GM18858 (cell line): ENCODE data around the gene EFNA4.

Experiments
- ATAC-seq: cut with Tn5 transposase; IDR thresholded peaks from one replicate; pipeline ENCODE4 v1.9.1; 2021; ENCODE audit not compliant: unreplicated experiment

Gene EFNA4, protein sequence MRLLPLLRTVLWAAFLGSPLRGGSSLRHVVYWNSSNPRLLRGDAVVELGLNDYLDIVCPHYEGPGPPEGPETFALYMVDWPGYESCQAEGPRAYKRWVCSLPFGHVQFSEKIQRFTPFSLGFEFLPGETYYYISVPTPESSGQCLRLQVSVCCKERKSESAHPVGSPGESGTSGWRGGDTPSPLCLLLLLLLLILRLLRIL

DNA sequence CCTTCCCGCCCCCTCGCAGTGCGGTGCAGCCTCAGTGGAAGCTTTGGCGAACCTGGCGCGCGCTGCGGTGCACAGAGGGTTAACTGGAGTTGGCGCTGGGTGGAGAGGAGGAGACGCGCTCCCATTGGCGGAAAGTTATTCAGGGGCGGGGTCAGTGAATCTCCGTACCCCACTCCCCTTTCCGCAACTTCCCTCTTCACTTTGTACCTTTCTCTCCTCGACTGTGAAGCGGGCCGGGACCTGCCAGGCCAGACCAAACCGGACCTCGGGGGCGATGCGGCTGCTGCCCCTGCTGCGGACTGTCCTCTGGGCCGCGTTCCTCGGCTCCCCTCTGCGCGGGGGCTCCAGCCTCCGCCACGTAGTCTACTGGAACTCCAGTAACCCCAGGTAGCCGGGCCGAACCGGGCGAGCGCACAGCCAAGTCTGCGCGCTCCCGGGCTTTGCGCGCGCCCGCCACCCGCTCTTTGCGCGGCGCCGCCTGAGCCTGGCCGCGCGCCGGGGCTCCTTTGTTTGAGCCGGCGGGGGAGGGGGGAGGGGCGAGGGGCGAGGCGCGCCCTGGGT is at the start of gene EFNA4:
Gene EFNA4 (plus strand): TSS at position 191 of the 561 bp plus-strand sequence. CDS start 84 bp downstream, at position 275.
- ATAC-seq: peak; percentile 44

DNA sequence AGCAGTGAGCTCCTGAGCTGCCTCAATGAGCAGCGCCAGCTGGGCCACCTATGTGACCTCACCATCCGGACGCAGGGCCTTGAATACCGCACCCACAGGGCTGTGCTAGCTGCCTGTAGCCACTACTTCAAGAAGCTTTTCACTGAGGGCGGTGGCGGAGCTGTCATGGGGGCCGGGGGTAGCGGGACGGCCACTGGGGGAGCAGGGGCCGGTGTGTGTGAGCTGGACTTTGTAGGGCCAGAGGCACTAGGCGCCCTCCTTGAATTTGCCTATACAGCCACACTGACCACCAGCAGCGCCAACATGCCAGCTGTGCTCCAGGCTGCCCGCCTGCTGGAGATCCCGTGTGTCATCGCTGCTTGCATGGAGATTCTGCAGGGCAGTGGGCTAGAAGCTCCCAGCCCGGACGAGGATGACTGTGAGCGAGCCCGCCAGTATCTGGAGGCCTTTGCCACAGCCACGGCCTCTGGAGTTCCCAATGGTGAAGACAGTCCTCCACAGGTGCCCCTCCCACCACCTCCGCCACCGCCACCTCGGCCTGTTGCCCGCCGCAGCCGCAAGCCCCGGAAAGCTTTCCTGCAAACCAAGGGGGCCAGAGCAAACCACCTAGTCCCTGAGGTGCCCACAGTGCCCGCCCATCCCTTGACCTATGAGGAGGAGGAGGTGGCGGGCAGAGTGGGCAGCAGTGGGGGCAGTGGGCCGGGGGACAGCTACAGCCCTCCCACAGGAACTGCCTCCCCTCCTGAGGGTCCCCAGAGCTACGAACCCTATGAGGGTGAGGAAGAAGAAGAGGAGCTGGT is 48.6 kb upstream of the EFNA4 start:
- no peak for ATAC-seq

DNA sequence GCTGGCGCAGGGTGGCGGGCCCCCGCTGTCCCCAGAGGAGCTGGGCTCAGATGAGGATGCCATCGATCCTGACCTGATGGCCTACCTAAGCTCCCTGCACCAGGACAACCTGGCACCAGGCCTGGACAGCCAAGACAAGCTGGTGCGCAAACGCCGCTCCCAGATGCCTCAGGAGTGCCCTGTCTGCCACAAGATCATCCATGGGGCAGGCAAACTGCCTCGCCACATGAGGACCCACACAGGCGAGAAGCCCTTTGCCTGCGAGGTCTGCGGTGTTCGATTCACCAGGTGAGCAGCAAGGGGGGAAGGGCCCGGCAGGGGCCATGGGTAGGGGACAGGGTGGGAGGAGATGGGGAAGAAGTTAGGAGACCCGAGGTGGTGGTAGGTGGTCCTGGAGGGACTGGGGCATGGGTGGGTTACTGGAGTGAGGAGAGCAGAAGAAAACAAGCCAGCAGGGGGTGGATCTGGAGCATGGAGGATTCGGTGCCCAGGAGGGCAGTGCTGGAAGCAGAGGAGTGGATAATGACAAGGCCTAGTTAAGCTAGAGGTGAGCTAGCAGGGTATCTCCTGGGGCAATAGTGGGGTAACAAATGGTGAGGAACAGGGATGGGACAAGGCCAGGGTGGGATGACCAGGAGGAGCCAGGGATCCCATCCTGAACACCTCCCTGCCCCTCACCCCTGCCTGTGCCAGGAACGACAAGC is 47.9 kb upstream of the EFNA4 start:
- no peak for ATAC-seq

DNA sequence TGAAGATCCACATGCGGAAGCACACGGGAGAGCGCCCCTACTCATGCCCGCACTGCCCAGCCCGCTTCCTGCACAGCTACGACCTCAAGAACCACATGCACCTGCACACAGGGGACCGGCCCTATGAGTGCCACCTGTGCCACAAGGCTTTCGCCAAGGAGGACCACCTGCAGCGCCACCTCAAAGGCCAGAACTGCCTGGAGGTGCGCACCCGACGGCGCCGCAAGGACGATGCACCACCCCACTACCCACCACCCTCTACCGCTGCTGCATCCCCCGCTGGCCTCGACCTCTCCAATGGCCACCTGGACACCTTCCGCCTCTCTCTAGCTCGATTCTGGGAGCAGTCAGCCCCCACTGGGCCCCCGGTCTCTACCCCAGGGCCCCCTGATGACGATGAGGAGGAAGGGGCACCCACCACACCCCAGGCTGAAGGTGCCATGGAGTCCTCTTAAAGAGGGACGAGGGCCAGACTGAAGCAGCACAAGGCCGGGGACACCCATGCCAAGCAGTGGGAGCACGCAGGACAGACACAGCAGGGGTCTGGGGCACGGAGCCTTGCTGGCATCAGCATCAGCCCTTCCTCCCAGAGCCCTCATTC is 47.2 kb upstream of the EFNA4 start:
- ATAC-seq: no peak

DNA sequence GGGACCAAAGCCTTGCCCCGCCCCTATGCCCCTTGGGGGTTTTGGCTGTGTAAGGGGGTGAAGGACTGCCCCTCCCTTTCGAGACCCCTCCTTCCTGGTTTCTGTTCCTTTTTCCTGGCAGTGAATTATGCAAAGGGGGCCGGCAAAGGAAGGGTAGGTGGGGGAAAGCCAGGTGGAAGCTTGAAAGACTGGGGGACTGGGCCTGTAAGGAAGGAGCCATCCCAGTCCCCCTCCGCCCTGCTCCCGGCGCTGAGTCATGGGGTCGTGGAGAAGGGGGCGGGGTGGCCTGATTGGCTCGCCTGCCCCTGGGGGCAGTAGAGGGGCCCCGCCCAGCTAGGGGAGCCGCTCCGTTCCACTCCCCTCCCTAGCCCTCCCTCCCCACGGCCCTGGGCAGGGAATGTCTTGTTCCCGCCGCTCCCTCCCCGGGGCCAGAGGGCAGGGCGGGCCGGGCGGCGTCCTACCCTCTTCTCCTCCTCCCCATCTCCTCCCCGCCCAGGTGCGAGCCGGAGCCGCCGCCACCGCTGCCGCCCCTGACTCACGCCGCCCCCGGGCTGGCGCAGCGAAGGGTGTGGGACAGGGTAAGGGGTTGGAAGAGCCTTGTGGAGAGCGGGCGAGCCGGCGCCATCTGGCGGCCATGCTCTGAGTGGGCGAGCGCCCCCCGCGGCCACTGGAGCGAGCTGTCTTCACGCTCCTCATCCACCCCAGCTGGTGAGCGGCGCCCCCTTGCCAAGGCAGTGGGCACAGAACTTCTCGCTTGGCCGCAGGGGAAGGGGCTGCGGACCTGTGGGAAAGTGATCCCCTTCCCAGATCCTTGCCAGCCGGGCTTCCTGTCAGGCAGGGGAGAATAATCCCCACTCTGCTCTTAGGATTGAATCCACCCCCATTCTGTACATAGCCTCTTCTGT is 46.2 kb upstream of the EFNA4 start:
- peak; percentile 63 for ATAC-seq

DNA sequence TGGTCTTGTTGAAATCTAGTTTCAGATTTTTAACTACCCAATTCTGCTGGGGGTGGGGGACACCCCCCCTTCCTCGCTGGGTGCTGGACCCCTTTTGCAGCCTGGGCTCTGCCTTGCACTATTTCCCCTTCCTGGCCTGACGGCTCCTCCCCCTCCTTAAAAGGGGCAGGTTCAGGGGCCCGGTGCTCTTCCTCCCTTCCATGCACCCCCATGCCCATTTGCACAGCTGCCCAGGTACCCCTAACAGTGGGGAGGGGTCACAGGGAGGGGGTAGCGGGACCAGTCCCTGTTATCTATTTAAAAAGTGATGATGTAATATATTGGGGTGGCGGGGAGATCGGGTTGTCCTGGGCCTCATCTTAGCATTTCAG is 45.6 kb upstream of the EFNA4 start:
- ATAC-seq: no peak

DNA sequence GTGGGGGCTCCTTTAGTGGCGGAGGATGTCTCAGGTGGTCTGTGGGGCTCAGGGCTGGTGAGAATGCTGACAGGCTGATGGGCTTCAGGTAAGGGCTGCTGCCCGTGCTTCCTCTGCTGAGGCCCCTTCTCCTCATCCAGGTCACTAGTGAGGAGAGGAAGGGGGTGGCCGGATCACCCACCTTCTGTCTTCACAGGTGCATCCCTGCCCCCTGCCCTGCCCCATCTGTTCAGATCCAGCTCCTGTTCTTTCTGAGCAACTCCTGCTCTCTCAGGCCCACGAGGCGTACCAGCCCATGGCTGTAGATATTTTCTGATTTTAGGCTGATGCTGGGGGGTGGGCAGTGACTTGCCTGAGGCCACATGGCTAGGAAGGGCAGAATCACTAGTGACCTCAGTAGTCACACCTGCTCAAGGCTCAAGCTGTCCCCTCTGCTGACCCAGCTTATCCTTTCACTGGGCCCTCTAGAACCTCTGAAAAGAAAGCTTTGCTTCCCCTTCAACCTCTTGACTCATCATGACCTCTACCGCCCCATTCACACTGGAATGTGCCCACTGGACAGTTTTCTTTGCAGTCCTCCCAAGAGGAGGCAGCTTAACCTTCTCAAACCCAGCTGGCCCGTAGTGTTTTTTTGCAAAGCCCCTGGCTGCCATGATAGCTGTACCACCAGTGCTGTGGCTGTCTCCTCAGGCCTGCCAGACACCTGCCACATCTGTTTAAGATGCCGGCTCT is 44.8 kb upstream of the EFNA4 start:
- ATAC-seq: no peak

DNA sequence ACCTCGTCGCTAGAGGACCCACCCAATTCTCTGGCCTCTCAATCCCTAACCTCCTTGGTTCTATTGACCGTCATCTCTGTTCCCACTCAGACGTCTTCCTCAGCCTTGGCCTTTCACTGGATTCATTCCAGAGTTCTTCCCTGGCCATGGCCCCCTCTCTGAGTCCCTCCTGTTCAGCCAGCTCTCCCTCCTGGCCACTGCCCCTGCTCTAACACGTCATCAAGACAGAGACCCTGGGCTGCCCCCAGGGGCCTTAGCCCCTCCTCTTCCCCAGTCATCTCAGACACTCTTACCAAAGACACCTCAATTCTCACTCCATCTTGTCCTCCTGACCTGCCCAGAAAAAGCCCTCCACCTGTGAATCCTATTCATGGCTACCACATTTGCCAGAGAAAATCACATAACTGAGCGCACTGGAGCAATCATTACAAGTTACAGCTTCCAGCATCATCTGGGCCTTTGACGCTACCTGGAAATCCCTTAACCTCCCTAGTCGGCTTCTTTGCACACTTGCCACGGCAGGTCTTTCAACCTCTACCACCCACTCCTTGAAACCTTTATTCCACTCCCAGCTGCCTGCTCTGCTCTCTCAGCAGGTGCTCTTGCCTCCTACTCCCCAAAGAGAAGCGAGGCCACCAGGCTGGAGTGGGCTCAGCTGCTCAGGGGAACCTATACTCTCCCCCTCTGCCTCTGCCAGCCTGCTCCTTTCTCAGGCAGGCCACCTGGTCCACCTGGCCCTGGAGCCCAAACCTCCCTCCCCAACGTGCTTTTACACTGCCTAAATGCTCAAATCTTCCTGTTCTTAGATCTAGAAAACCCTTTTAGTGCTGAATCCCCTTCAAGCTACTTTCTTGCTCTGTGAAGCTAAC is 43.9 kb upstream of the EFNA4 start:
- no peak for ATAC-seq

DNA sequence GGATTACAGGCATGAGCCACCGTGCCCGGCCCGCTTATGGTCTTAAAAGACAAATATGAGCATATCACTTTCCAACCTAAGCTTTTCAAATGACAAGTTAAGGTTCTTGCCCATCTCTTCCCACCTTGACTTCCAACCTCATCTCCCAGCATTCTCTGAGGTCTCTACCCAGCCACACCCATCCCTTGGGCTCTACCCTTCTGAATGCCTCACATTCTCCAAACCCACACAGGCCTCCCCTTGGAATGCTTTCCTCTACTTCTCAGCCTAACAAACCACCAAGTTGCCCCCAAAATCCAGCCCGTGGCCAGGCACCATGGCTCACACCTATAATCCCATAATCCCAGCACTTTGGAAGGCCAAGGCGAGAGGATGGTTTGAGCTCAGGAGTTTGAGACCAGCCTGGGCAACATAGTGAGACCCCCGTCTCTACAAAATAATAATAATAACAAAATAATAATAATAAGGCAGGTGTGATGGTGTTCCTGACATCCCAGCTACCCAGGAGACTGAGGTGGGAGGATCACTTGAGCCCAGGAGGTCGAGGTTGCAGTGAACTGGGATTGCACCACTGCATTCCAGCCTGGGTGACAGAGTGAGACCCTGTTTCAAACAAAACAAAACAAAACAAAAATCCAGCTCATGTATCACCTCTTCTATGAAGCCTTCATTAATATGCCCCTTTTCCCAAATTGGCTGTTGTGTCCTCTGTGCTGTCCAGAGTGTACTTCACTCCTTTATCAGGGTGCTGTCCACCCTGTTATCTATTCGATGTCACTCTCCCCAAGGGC is 41.2 kb upstream of the EFNA4 start:
- no peak for ATAC-seq

DNA sequence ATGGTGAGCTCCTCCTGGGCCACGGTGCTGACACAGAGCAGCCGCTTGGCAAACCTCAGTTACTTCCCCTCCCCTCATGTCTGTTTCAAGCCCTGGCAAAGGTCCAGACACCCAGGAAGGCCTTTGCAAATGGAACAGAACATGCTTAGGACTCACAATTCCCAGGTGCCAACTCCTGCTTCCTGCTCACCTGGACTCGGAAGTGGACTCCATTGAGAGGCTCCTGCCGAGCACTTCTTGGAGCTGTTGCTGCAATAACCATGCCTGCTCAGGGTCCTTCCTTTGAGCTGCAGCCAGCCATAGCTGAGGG is 40.7 kb upstream of the EFNA4 start:
- no peak for ATAC-seq

DNA sequence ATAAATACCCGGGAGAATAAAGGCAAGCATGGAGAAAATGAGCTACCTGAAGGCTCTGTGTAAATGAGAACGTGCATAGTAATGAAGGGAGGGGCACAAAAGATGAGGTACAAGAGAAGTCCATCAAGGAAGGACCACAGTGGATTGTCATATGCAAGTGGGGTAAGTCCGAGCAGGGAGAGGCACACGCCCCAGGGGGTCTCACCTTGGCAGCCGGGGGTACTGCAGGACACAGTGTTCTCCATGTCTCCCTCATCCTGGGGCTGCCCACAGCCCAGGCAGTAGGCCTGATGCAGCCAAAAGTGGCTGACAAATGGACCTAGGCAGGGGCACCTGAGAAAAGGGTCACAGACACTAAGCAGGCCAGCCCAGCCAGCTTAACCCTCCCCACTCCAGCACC is 39.9 kb upstream of the EFNA4 start:
- ATAC-seq: no peak

DNA sequence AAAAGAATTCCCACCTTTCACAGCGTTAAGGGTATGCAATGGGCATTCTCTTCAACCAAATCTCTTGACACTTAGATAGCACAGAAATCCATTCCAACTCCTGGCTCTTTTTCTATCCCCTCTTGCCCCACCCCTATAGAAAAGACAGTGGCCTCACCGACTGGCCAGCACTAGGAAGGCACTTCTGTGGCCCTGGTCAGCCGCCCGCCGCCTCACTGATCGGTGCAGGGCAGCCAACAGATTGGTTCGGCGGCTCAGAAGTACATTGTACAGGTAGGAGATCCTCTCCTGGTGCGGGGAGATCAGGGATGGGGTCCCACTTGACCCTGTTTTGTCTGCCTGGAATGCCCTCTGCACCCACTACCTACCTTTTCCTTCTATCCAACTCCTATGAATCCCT is 39.2 kb upstream of the EFNA4 start:
- no peak for ATAC-seq

DNA sequence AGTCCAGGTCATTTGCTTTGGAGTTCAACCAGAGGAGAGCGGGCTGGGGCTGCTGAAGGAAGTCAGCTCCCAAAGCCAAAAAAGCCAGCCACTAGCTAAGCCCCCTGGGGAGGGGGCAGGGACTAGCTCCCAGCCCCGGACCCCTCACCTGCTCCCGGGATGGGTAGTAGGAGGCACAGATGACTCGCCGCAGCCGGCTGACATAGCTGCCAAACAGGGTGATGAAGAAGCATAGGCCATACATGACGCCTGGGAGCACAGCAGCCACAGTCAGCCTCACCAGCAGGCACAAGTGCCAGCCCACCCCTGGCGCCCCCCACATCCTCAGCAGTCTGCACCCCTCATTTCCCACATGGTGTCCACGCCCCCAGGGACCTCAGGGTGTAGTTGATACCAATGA is 37.4 kb upstream of the EFNA4 start:
- ATAC-seq: no peak

DNA sequence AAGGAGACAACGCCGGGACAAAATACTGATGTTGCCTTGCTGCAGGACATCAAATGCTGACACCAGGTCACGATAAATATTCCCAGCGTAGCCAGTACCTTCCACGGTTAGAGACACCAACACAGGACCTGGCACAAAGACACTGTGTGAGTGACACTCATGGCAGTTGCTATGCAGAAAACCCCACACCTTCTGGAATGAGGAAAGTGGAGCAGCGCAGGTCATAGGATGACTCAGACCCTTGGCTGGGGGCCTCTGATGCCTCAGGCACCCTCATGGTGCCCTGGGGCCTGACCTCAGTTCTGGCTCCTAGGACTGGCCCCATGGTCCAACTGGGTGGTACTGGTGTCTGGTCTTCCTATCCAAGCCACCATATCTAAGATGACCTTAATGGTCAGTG is 37.0 kb upstream of the EFNA4 start:
- no peak for ATAC-seq

DNA sequence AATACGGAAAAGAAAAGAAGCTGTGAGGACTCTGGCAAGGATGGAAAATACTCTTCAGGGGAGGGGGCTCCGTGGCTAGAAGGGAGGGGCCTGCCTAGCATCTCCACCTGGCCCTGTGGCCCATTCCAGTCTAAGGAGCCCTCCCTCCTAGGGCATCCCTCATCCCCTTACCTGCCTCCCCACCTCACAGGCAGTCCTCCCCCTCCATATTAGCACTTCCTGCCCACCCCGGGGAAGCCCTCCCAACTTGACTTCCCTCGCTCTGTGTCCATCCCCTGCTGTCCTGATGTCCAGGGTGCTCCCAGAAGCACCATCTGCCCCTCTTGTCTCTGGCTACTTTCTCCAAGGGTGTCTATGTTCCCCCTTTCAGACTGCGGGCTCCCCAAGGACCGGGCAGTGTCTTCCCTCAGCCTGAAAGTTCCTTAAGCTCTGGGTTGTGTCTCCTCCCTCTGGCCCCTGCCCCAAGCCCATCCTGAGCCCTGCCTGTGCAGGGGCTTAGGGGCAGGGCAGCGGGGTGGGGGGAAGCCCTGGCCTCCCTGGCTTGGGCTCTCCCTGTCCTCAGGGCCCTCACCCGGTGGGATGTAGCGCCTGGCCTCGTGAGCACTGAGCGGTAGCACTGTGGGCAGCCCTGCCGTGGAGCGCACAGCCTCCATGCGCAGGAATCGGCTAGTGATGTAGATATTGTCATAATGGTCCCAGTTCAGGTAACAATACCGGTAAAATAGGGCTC is 33.9 kb upstream of the EFNA4 start:
- no peak for ATAC-seq

DNA sequence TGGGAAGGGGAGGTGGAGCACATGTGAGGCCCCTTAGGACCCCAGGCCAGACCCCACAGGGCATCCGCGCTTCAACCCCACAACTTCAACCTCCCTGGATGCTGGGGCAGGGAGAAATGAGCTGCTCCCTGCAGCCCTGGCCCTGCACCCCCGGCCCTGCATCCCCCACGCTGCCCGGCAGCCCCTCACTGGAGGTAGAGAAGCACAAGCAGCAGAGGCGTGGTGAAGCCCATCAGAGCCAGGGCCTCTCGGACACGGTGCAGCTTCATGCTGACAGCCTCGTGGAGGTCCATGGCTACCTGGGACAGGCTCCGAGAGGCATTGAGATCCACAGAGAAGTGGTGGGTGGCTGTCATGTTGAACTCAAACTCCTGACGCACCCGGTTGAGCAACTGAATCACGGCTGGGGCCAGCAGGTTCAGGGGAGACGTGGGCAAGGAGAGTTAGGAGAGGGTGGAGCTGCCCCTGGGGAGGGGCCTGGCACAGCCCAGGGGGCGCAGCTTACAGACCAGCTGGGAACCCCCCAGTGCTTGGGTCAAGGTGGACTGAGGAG is 33.2 kb upstream of the EFNA4 start:
- ATAC-seq: no peak

DNA sequence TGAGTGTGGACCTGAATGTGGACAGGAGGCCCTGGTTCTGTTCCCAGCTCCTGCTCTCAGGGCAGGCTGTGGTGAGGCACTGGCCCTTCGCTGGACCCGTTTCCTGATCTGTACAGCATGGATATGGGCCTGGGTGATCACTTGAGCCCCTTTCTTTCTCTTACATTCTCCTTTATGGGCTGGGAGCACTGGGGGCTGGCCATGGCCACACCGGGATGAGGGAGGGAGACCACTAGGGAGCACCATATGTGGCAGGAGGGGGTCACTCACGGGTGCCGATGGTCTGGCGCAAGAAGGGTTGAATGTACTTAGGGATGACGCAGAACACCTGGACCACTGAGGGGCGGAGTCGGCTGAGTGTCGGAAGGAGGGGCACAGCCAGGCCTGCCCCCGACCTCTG is 32.6 kb upstream of the EFNA4 start:
- ATAC-seq: no peak
